Measurements from ENCODE around the gene SMURF1.

GRCh38 chr7:99042957-99043356, 101.0 kb downstream of the SMURF1 start:
- TF ChIP-seq POLR2AphosphoS5 (IDR thresholded peaks at IDR 0.05), result no peak
- TF ChIP-seq POLR2A (IDR thresholded peaks at IDR 0.05), result no peak
- TF ChIP-seq CTCF (IDR thresholded peaks at IDR 0.05), result no peak

Data from sigmoid colon (tissue), 4 donors.